Gastrocnemius medialis (tissue), 4 donors: Measurements from ENCODE around the gene KCNIP4. TPM values are rescaled to one million over a fixed set of nuclear protein-coding genes. Genes with fewer than 3 reads are reported as not detected.

Source experiments
- ATAC-seq, 2 donors: fragments of 150-250 bp; one replicate each; pipeline ENCODE4 v1.9.1; 2016
- DNase-seq, 2 donors: peaks; one replicate each; pipeline ENCODE4 v3.0.0-alpha.2; 2019
- H3K27ac ChIP-seq, 4 donors: fragments of 200-600 bp; sonication (generic); 1 replicate in 1 of 4; 2 replicates in 3 of 4; pipeline ENCODE4 v1.5.1; 2016 to 2018; ENCODE audit warnings: mild to moderate bottlenecking in 2 of 4, moderate library complexity in 1 of 4
- H3K27me3 ChIP-seq, 3 donors: fragments of 200-600 bp; sonication (generic) in 2 of 3; 1 replicate in 1 of 3; 2 replicates in 2 of 3; pipeline versions ENCODE4 v1.5.1 to v1.6.0; 2016 to 2019; ENCODE audit warnings: mild to moderate bottlenecking in 1 of 3, moderate library complexity in 1 of 3
- H3K36me3 ChIP-seq, 2 donors: fragments of 200-600 bp; sonication (generic) in 1 of 2; one replicate each; pipeline ENCODE4 v1.5.1; 2017 to 2018
- H3K4me1 ChIP-seq, 2 donors: fragments of 200-600 bp; sonication (generic) in 1 of 2; one replicate each; pipeline ENCODE4 v1.5.1; 2016 to 2017; ENCODE audit warnings: mild to moderate bottlenecking in 2 of 2
- H3K4me3 ChIP-seq, 4 donors: fragments of 200-600 bp; sonication (generic) in 3 of 4; 1 replicate in 1 of 4; 2 replicates in 3 of 4; pipeline ENCODE4 v1.5.1; 2016 to 2019; ENCODE audit warnings: mild to moderate bottlenecking in 2 of 4
- H3K9me3 ChIP-seq, 3 donors: fragments of 200-600 bp; sonication (generic) in 2 of 3; 1 replicate in 1 of 3; 2 replicates in 2 of 3; pipeline ENCODE4 v1.5.1; 2016 to 2019
- POLR2A ChIP-seq, 2 donors: fragments of 450-650 bp; IDR thresholded peaks; one replicate each; pipeline ENCODE4 v1.6.1; 2017; ENCODE audit warnings: antibody characterized with exemption in 2 of 2, mild to moderate bottlenecking in 2 of 2, moderate library complexity in 2 of 2
- in situ Hi-C, 4 donors: fragments of 200-750 bp; cut with MboI; loops; one replicate each; pipeline versions ENCODE4 v1.15.0 to v1.8.0; 2017; ENCODE audit warnings: low sequenced_read_pairs in 4 of 4
- intact Hi-C: fragments of 100-400 bp; cut with DNase I; formaldehyde crosslinking; loops from one replicate; pipeline ENCODE4 v1.15.1; 2023; ENCODE audit warnings: low total_unique reads
- total RNA-seq, 4 donors: library from RNA; depleted of rRNA; stranded (reverse); fragments of >200 nt; gene quantifications; one replicate each; pipeline versions ENCODE4 v1.1.0 to v1.2.3, GENCODE V29; 2016
- TF ChIP-seq, protein P1 (sequence below), 5 experiments: fragments of 450-650 bp in 3 of 5; fragments of 200-600 bp in 2 of 5; sonication (generic) in 2 of 5; IDR thresholded peaks in 4 of 5; conservative IDR thresholded peaks in 1 of 5; 1 replicate in 4 of 5; 2 replicates in 1 of 5; pipeline ENCODE4 v1.5.1; 2016 to 2019; ENCODE audit warnings: antibody characterized with exemption in 5 of 5, mild to moderate bottlenecking in 3 of 5, moderate library complexity in 3 of 5

KCNIP4 gene
- total RNA-seq, 4 donors from 2014 or later = not detected

DNA sequence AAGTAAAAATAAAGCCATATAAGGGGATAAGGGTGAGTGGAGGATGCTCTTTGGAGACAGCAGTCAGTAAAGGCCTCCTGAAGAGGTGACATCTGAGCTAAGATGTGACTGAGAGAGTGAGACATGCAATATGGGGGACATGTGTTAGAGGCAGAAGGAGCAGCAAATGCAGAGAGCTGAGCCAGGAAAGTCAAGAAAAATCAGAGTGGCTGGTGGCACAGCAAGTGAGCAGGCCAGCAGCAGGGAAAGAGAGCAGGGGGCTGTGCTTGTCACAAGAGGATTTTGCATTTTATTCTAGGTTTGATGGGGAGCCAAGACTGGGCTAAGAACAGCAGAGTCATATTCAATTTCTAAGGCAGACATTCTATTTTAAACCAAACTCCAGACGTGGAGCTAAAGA is 394.5 kb downstream of the KCNIP4 start:
- Histone ChIP-seq H3K4me3 (no peak overlapping the region), H3K27ac (no peak overlapping the region), H3K36me3 (no peaks in the 10 kb centered on the region), H3K9me3 (no peaks in the 10 kb centered on the region), H3K27me3 (no peaks in the 10 kb centered on the region), H3K4me1 (no peaks in the 10 kb centered on the region)
- intact Hi-C loops = no loop called here
- TF ChIP-seq POLR2A (IDR thresholded peaks at IDR 0.05) = no peak
- TF ChIP-seq, protein P1, sequence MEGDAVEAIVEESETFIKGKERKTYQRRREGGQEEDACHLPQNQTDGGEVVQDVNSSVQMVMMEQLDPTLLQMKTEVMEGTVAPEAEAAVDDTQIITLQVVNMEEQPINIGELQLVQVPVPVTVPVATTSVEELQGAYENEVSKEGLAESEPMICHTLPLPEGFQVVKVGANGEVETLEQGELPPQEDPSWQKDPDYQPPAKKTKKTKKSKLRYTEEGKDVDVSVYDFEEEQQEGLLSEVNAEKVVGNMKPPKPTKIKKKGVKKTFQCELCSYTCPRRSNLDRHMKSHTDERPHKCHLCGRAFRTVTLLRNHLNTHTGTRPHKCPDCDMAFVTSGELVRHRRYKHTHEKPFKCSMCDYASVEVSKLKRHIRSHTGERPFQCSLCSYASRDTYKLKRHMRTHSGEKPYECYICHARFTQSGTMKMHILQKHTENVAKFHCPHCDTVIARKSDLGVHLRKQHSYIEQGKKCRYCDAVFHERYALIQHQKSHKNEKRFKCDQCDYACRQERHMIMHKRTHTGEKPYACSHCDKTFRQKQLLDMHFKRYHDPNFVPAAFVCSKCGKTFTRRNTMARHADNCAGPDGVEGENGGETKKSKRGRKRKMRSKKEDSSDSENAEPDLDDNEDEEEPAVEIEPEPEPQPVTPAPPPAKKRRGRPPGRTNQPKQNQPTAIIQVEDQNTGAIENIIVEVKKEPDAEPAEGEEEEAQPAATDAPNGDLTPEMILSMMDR (IDR thresholded peaks at IDR 0.05 in 4 of 5, conservative IDR thresholded peaks at IDR 0.05 in 1 of 5) = no peak
- ATAC-seq (no peak), DNase-seq (no peak)
- in situ Hi-C loops = no loop called here

DNA sequence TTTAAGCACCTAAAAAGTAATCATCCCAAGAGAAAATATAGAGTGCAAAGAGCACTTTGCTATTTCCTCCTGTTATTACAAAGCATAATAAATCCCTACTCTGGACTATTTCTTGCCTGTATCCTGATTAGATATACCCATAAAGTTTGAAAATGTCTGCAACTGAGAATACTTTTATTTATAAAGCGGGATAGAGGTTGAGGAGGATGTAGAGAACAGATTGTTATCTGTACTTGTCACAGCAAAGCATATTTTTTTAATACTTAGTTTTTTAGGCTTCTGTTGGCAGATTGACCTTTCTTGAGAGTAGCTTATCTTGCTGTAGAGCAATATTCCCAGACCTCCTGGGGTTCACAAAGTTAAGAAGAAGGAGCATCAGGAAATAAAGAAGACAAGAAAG is 396.1 kb downstream of the KCNIP4 start:
- Histone ChIP-seq H3K9me3 (no peaks in the 10 kb centered on the region), H3K4me3 (no peak overlapping the region), H3K27me3 (no peaks in the 10 kb centered on the region), H3K27ac (no peak overlapping the region), H3K36me3 (no peaks in the 10 kb centered on the region), H3K4me1 (no peaks in the 10 kb centered on the region)
- TF ChIP-seq, protein P1 (IDR thresholded peaks at IDR 0.05 in 4 of 5, conservative IDR thresholded peaks at IDR 0.05 in 1 of 5) = no peak
- TF ChIP-seq POLR2A (IDR thresholded peaks at IDR 0.05) = no peak
- in situ Hi-C loops = no loop called here
- intact Hi-C loops = no loop called here
- ATAC-seq = no peak
- no peak for DNase-seq

DNA sequence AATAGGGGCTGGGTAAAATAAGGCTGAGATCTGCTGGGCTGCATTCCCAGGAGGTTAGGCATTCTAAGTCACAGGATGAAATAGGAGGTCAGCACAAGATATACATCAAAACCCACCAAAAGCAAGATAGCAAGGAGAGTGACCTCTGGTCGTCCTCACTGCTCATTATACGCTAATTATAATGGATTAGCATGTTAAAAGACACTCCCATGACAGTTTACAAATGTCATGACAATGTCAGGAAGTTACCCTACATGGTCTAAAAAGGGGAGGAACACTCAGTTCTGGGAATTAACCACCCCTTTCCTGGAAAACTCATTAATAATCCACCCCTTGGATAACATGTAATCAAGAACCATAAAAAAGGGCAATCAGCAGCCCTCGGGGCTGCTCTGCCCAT is 403.6 kb downstream of the KCNIP4 start:
- Histone ChIP-seq H3K4me1 (no peaks in the 10 kb centered on the region), H3K4me3 (no peak overlapping the region), H3K36me3 (no peaks in the 10 kb centered on the region), H3K9me3 (no peaks in the 10 kb centered on the region), H3K27me3 (no peaks in the 10 kb centered on the region), H3K27ac (no peak overlapping the region)
- TF ChIP-seq POLR2A (IDR thresholded peaks at IDR 0.05) = no peak
- TF ChIP-seq, protein P1 (IDR thresholded peaks at IDR 0.05 in 4 of 5, conservative IDR thresholded peaks at IDR 0.05 in 1 of 5) = no peak
- no peak for DNase-seq
- intact Hi-C loops = no loop called here
- in situ Hi-C loops = no loop called here
- ATAC-seq = no peak

DNA sequence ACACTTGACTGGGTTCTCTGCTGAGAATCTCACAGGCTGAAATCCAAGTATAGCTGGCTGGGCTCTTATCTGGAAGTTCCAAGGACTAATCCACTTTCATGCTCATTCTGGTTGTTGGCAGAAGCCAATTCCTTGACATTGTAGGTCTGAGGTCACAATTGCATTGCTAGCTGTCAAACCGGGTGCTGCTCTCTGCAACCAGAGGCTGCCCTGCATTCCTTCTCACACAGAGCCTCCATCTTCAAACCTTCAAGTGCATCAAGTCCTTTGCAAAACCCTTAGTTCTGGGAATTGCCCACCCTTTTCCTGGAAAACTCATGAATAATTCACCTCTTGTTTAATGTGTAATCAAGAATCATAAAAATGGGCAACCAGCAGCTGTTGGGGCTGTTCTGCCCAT is 404.2 kb downstream of the KCNIP4 start:
- H3K4me3 ChIP-seq = no peak overlapping the region
- DNase-seq (no peak), ATAC-seq (no peak)
- intact Hi-C loops (no loop called here), in situ Hi-C loops (no loop called here)
- no peaks in the 10 kb centered on the region for H3K4me1 ChIP-seq
- TF ChIP-seq POLR2A (IDR thresholded peaks at IDR 0.05) = no peak
- TF ChIP-seq, protein P1 (IDR thresholded peaks at IDR 0.05 in 4 of 5, conservative IDR thresholded peaks at IDR 0.05 in 1 of 5) = no peak
- no peaks in the 10 kb centered on the region for H3K27me3 ChIP-seq
- no peaks in the 10 kb centered on the region for H3K9me3 ChIP-seq
- H3K27ac ChIP-seq = no peak overlapping the region
- no peaks in the 10 kb centered on the region for H3K36me3 ChIP-seq

DNA sequence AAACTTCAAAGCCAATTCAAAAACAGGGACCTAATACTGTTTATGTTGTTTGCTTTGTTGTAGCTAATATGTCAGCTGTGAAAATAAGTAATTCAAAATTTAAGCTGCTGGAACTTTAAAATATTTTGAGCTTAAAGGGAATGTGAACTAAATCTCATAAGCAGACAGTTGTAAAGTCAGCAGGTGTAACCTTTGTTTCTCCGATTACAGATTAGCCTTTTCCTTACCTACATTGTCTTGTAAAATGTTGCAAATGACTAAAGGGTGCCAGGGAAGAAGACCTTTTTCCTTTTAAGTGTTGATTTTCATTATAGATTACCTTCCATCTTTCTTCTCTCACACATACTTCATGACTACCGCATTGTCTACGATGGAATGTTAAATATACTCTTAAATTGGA is 405.1 kb downstream of the KCNIP4 start:
- Histone ChIP-seq H3K4me1 (no peaks in the 10 kb centered on the region), H3K36me3 (no peaks in the 10 kb centered on the region), H3K27ac (no peak overlapping the region), H3K9me3 (no peaks in the 10 kb centered on the region), H3K27me3 (no peaks in the 10 kb centered on the region), H3K4me3 (no peak overlapping the region)
- DNase-seq (no peak), ATAC-seq (no peak)
- TF ChIP-seq, protein P1 (IDR thresholded peaks at IDR 0.05 in 4 of 5, conservative IDR thresholded peaks at IDR 0.05 in 1 of 5) = no peak
- TF ChIP-seq POLR2A (IDR thresholded peaks at IDR 0.05) = no peak
- in situ Hi-C loops (no loop called here), intact Hi-C loops (no loop called here)
